GM18861 (cell line): Measurements from ENCODE around the gene FHL3.
"Not testable (repeated sequence)": the region's sequence is repeated elsewhere in the genome, so short reads cannot be mapped to it uniquely, and the experiment has no call there.

ENCODE experiments used
- ATAC-seq: cut with Tn5 transposase; IDR thresholded peaks from one replicate; pipeline ENCODE4 v1.9.1; 2021; ENCODE audit not compliant: unreplicated experiment

The FHL3 gene

DNA sequence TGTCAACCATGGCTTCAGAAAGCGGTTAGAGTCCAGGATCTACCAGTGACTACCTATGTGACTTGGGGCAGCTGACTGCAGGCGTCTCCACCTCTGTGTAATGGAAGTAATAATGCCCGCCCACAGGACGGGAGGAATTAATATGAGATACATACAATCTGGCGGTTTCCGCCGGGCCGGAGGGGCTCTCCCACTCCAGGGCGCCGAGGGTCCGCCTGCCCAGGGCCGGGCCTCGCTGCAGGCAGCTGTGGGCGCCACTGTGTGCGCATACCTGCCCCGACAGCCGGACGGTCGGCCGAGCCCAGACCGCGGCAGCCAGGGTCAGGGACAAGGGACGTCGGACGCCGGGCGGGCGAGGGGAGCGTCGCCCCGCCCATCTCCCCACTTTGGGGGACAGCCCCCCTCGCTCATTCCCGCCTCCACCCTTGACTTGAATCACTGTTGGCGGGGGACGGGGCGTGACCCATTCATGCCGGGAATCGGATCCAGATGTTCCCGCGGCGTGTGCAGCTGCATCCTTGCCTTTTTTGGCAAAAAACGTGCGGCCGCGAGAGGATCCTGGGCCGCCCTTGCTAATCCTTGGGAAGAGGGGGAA lies 9.5 kb downstream of the FHL3 start:
- no peak for ATAC-seq

- no peak for ATAC-seq
These were observed 10.3 kb downstream of the FHL3 start for GRCh38 chr1:37994886-37995566.

DNA sequence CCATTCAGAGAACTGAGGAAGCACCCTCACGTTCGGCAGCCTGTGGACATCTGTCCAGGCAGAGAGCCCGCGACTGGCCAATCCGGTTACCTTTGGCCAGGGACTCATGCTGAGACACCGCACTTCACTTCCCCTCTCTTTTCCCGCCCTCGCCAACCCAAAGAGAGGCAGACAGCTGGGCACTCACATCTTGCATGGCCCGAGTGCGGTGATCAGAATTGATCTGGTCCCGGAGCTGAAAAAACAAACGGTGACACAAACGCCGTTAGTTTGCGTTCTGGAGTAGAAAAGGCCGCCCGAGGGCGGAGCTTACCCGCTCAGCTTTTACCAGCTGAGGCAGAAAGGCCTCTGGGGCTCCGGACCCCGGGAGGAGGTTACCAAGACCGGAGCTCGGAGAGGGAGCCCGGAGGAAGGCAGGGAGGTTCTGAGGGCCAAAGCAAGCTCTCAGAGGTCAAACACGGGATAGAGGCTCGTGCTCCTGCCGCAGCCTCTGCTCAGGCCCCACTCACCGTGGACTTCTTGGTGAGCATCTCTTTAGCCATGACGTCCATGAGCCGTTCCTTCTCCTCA lies 15.9 kb downstream of the FHL3 start:
- peak; percentile 16 for ATAC-seq

DNA sequence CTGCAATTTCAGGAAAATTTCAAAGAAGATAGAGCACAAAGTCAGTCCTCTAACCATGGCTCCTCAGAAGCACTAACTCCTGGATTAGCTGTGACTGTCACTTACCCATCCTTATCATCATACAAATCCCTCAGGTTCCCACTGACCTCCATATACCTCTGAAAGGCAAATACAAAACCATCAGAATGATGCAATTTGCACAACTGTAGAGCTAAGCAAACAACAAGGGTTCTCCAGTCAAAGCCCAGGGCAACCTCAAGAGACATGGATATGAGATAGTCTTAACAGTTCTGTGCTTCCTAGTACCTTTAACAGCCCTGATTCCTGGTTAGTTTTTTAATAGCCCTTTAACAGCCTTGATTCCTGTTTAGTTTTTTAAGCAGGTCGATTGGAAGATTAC lies 17.6 kb downstream of the FHL3 start:
- ATAC-seq: no peak

- ATAC-seq: no peak
These were observed 21.8 kb downstream of the FHL3 start for GRCh38 chr1:37983546-37983945.

GRCh38 chr1:37978541-37978940 lies 26.8 kb downstream of the FHL3 start:
- ATAC-seq: no peak

DNA sequence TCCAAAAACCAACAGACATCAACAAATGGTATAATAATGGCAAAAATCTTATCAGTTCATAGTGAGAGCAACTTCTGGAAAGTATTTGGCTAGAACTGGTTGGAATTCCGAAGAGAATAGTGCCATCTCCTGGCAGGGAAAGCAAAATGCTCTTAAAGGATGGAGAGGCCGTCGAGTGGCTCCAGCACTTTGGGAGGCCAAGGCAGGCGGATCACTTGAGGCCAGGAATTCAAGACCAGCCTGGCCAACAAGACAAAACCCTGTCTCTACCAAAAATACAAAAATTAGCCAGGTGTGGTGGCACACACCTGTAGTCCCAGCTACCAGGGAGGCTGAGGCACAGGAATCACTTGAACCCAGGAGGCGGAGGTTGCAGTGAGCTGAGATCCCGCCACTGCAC lies 30.2 kb downstream of the FHL3 start:
- not testable (repeated sequence) for ATAC-seq

DNA sequence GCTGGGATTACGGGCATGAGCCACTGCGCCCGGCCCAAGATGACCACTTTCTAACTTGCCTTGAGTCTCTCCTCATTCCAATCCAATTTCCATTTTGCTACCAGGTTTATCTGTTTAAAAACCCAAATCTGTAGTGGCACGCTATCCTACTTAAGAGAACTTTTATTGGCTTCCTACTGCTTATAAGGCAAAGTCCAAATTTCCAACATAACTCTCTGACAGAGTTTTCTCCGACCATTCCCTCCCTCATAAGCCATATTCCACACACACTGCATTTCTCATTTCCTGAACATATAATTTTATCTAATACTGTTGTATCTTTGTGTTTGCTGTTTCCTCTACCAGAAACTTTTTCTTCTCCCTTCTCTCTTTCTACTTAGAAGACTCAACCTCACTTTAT lies 30.7 kb downstream of the FHL3 start:
- ATAC-seq: no peak

DNA sequence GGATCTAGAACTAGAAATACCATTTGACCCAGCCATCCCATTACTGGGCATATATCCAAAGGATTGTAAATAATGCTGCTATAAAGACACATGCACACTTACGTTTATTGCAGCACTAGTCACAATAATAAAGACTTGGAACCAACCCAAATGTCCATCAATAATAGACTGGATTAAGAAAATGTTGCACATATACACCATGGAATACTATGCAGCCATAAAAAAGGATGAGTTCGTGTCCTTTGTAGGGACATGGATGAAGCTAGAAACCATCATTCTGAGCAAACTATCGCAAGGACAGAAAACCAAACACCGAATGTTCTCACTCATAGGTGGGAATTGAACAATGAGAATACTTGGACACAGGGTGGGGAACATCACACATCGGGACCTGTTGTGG lies 31.6 kb downstream of the FHL3 start:
- ATAC-seq: not testable (repeated sequence)

GRCh38 chr1:37965301-37965700 lies 40.0 kb downstream of the FHL3 start:
- no peak for ATAC-seq

GRCh38 chr1:37964106-37964505 lies 41.2 kb downstream of the FHL3 start:
- not testable (repeated sequence) for ATAC-seq

DNA sequence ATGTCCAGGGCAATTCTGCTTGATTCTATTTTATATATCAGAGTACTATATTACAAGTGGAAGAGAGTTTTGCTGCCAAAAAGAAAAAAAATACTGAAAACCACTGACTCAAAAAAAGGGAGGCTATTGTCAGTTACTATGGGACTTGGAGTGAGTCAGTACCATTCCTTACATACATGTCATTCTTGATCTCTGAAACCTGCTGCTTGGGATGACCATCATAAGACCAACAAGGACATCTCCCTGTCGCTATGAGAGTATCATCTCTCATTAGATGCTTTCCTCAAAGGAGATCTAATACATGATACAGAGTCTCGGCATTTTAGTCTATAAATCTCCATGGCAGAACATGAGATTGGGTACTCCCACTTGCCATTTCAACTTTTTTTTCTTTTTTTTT lies 46.6 kb downstream of the FHL3 start:
- no peak for ATAC-seq

GRCh38 chr1:37955685-37956084 lies 49.6 kb downstream of the FHL3 start:
- ATAC-seq: no peak

DNA sequence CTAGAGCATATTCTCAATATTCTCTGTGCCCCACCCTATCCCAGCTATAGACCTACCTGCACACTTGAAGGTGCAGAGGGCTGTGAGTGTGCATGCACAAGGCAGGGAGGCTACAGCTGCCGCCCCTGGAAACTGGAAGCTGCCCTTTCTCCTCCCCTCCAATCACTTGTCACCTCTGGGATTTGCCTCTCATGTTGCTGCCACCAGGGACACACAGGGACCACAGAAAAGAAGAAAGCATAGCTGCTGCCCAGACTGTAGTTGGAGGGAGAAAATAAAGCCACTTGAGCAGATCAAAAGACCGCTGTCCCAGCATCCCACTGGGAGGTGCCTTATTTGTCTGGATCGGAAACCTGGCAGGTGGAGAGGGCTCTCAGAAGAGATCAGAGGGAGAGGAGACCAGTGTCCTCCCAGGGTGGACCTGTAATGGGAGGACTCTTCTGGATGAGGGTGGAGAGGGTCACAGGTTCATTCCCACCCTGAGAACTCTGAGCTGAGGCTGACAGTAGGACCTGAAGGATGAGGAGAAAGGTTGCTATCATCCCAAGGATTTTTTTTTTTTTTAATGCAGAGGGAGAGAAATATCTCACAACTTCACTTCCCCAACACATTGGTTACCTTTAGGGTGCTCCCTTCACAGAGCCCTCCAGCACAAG lies 50.9 kb downstream of the FHL3 start:
- ATAC-seq: no peak

GRCh38 chr1:37952738-37953137 lies 52.6 kb downstream of the FHL3 start:
- no peak for ATAC-seq

GRCh38 chr1:37951783-37952624 lies 53.3 kb downstream of the FHL3 start:
- no peak for ATAC-seq

DNA sequence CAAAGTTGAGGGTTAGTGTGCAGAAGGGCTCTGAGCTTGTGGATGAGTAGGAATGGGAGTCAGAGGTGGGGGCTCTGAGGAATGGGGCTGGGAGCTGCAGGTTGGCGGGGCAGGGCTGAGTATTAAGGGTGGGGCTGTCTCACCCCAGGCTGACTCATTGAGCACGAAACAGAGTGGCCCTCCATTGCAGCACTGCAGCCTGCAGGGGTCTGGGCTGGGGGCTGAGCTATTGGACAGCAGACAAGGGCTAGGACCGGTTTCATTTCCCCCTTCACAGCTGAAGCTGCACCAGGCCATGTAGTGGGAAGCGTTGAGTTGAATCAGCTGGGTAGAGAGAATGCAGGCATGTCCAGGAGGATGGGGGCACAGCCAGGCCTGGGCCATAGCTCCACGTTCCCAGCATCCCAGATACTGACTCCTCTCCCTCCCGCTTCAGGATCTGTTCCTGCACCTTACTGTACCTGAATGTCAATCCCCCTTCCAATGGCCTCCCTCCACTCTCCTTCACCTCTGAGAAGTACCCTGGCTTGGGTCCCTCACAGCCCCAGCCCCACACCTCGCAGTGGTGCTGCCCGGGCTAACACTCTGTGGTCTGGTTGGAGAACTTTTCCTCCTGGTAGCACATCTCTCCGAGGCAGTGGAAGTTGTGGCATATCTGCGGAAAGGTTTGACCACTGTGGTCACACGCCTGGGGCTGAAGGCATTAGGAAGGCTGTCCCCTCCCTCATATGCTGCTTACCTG lies 54.1 kb downstream of the FHL3 start:
- ATAC-seq: no peak

DNA sequence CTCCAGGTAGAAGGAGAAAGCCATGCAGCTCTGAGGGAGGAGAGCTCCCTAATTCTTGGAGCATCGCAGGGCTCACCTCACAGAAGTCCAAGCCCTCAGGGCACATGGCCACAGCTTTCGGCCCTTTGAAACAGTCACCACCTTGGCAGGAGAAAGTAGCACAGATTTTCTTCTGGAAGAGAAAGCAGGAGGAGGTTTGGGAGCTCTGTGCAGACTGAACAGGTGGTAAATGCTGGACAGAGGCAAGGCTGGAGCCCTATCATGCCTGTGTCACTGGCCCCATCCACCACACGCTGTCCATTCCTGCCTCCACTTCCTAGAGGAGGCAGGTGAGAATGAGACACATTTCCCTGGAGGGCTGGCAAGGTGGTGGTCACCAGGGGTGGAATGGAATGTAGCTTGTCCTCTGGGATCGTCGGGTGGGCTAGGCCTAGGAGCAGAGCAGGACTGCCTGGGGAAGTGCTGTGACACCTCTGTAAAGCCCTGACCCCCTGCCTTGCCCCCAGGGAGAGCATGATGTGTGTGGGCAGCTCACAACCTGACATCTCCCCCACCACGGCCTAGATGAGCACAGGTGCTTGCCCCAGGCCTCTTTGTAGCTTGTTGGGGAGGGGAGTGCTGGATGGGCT lies 55.7 kb downstream of the FHL3 start:
- ATAC-seq: no peak

GRCh38 chr1:37948841-37949240 lies 56.5 kb downstream of the FHL3 start:
- ATAC-seq: no peak

DNA sequence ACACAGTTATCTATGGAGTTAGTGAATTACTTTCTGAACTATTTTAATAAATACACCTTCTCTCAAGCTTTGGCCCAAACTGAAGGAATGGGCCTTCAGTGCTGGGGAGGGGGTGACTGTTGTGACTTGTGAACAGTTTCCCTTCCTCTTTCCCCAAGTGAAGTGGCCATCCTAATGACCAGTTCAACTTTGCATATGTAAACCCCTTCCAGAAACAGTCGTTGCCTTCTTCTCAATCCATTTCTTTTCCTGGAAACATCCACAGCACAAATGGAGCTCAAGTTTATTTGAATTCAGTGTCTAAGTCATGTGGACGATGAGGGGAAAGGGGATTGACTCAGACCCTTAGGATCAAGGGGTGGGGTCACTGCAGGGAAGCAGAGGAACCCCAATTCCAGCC lies 57.1 kb downstream of the FHL3 start:
- ATAC-seq: no peak
